Small intestine (tissue), 7 donors: ENCODE data around the gene AKAP7. TPM values are rescaled to one million over a fixed set of nuclear protein-coding genes. Genes with fewer than 3 reads are reported as not detected.

Experiments
- DNase-seq, 2 donors: peaks; one replicate each; pipeline versions ENCODE4 v3.0.0 to v3.0.0-alpha.2; 2013
- FAIRE-seq: peaks from 2 replicates; lab custom pipeline; 2012; peaks lifted over from hg19 to GRCh38; lab: Jason Lieb, UNC
- H3K27ac ChIP-seq, 3 donors: one replicate each; pipeline ENCODE4 v1.5.1; 2013; ENCODE audit warnings: low read length in 2 of 3, mild to moderate bottlenecking in 2 of 3, control low read depth in 1 of 3, inconsistent platforms in 1 of 3, low read depth in 1 of 3, moderate library complexity in 1 of 3
- H3K27me3 ChIP-seq, 3 donors: one replicate each; pipeline ENCODE4 v1.6.1; 2013; ENCODE audit warnings: low read length in 3 of 3, inconsistent platforms in 1 of 3; ENCODE audit not compliant: control insufficient read depth in 3 of 3, insufficient read depth in 3 of 3
- H3K36me3 ChIP-seq, 3 donors: one replicate each; pipeline ENCODE4 v1.6.1; 2013; ENCODE audit warnings: low read length in 3 of 3, inconsistent platforms in 1 of 3, low read depth in 1 of 3, mild to moderate bottlenecking in 1 of 3, moderate library complexity in 1 of 3; ENCODE audit not compliant: control insufficient read depth in 3 of 3, insufficient read depth in 2 of 3
- H3K4me1 ChIP-seq, 3 donors: one replicate each; pipeline ENCODE4 v1.6.1; 2013; ENCODE audit warnings: low read length in 2 of 3, inconsistent platforms in 1 of 3, low read depth in 1 of 3, mild to moderate bottlenecking in 1 of 3, moderate library complexity in 1 of 3; ENCODE audit not compliant: control insufficient read depth in 3 of 3, insufficient read depth in 2 of 3
- H3K4me3 ChIP-seq, 3 donors: one replicate each; pipeline ENCODE4 v1.5.1; 2013; ENCODE audit warnings: low read length in 3 of 3, control low read depth in 1 of 3, inconsistent platforms in 1 of 3, low read depth in 1 of 3, mild to moderate bottlenecking in 1 of 3, moderate library complexity in 1 of 3
- H3K9me3 ChIP-seq, 2 donors: one replicate each; pipeline ENCODE4 v1.6.1; 2013; ENCODE audit warnings: low read depth in 1 of 2, low read length in 1 of 2; ENCODE audit not compliant: control insufficient read depth in 2 of 2, insufficient read depth in 1 of 2
- WGBS, 3 donors: extraction: QIAGEN DNeasy Blood & Tissue Kit; methylation state at CpG; one replicate each; pipeline ENCODE4 v1.1.7; 2013; 5-methylcytosine and 5-hydroxymethylcytosine counted together
- polyA plus RNA-seq, 4 donors: library from polyadenylated mRNA; stranded (reverse) in 3 of 4; unstranded in 1 of 4; fragments of 200-250 nt in 3 of 4; fragments of 120-200 nt in 1 of 4; gene quantifications; one replicate each; pipeline versions ENCODE4 v1.2.1 to v1.2.3, GENCODE V29; 2013
- donor health status: healthy with polysubstance abuse.
- donor health status: control.
- donor health status: control.
- donor health status: Bipolar disorder and iron deficiency.
- donor health status: healthy.

Gene AKAP7
- polyA plus RNA-seq, 4 donors, result 9.2 to 85.5 (median 21.7) TPM

GRCh38 chr6:131124336-131125071 lies 10.8 kb upstream of the AKAP7 start:
- Histone ChIP-seq H3K36me3 (no peaks in the 10 kb centered on the region), H3K9me3 (no peaks in the 10 kb centered on the region), H3K27ac (no peak overlapping the region), H3K4me1 (no peaks in the 10 kb centered on the region), H3K4me3 (no peak overlapping the region), H3K27me3 (no peaks in the 10 kb centered on the region)
- FAIRE-seq (no peak), DNase-seq (no peak)
- WGBS, 3 donors, result 56 to 78% (median 70%) methylated on average over 3 of the region's 3 CpGs

- Histone ChIP-seq H3K27me3 (no peaks in the 10 kb centered on the region), H3K36me3 (no peaks in the 10 kb centered on the region), H3K9me3 (no peaks in the 10 kb centered on the region), H3K4me3 (no peak overlapping the region), H3K4me1 (no peaks in the 10 kb centered on the region), H3K27ac (no peak overlapping the region)
- no peak for DNase-seq
- no peak for FAIRE-seq
- 82 to 95% (median 86%) methylated on average over 1 of the region's 1 CpG for WGBS, 3 donors
Observed at GRCh38 chr6:131125431-131125830, 9.8 kb upstream of the AKAP7 start.

GRCh38 chr6:131129689-131130553 lies 5.3 kb upstream of the AKAP7 start:
- no peak overlapping the region for H3K27ac ChIP-seq
- no peak overlapping the region for H3K4me3 ChIP-seq
- 72 to 80% (median 80%) methylated on average over 10 of the region's 10 CpGs for whole genome bisulfite sequencing, 3 donors

DNA sequence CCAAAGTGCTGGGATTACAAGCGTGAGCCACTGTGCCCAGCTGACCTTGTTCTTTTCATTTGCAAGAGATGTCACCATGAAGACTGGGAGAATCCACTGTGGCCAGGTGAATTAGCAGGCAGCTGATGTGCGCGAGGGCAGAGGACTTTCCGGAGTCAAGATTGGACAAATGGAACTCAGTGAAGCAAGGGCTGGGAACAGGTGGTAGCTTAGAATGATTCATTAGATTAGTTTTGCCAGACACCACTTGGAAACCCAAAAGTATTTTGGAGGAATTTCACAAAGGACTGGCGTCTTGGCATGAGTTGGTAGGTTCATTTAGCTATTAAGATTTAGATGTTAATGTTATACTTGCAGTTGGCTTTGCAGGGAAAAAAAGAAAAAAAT lies 4.7 kb upstream of the AKAP7 start:
- Histone ChIP-seq H3K4me1 (peaks cover 0 to 5% (median 2%) of the 10 kb centered on the region in 3 donors), H3K4me3 (no peak overlapping the region), H3K9me3 (no peaks in the 10 kb centered on the region), H3K36me3 (no peaks in the 10 kb centered on the region), H3K27me3 (no peaks in the 10 kb centered on the region), H3K27ac (no peak overlapping the region)
- DNase-seq (no peak), FAIRE-seq (no peak)
- WGBS, 3 donors, result 84 to 94% (median 92%) methylated on average over 5 of the region's 5 CpGs

More at GRCh38 chr6:131129689-131130553, 5.3 kb upstream of the AKAP7 start:
- no peak for FAIRE-seq
- no peaks in the 10 kb centered on the region for H3K9me3 ChIP-seq
- H3K27me3 ChIP-seq, result no peaks in the 10 kb centered on the region
- H3K4me1 ChIP-seq, result peaks cover 0 to 5% (median 2%) of the 10 kb centered on the region in 3 donors
- no peak for DNase-seq
- no peaks in the 10 kb centered on the region for H3K36me3 ChIP-seq

DNA sequence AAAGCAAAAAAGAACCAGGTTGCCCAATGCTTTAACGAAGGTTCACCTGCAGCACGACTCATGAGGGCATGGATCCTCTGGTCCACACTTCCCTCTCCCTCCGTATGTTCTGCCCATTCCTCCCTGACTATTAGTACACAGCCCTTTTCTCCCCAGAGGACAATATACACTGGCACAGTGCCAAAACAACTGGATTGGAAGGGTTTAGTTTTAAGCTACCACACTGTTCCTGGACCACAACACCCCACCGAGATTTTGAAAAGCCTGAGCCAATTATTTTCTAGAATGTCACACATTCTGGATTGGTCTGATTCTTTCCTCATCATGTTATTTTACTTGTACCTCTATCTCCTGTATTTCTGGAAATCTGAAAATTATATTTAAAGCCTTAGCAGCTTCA lies 2.9 kb upstream of the AKAP7 start:
- Histone ChIP-seq H3K9me3 (no peaks in the 10 kb centered on the region), H3K27ac (no peak overlapping the region), H3K36me3 (no peaks in the 10 kb centered on the region), H3K27me3 (no peaks in the 10 kb centered on the region), H3K4me3 (no peak overlapping the region), H3K4me1 (peaks cover 0 to 5% (median 2%) of the 10 kb centered on the region in 3 donors)
- 82 to 90% (median 88%) methylated on average over 4 of the region's 4 CpGs for WGBS, 3 donors
- FAIRE-seq (no peak), DNase-seq (no peak)

DNA sequence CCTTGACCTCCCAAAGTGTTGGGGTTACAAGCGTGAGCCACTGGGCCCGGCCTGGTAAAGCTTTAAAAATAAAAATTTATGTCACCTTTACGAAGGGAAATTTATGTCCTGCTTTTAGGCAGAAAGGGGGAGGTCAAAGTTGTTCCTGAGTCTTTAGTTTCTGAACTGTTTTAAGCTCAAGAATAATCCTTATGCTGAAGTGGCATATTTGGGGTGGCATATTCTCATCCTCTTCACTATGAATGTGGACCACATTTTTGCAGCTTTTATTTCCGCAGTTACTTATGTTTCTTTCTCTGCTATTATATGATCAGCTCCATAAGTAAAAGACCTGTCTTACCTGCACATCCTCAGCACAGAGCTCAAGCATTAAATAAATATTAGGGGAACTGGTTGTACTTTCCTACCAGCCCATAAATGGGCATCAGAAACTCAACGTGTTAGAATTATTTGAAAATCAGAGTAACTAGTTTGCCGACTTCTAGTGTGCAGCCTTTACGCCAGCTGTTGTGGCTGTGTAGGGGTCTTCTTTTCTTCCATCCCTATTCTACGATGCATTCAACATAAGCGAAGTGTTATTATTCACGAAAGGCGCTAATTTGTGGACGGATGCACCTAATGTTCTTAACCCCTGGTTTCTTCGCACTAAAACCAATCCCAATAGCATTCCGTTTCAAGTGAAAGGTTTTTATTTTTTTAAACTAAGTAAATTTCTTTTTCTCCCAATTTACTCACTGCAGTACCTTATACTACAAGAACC lies 867 bp upstream of the AKAP7 start:
- Histone ChIP-seq H3K4me3 (no peak overlapping the region), H3K4me1 (peaks cover 0 to 5% (median 2%) of the 10 kb centered on the region in 3 donors), H3K36me3 (no peaks in the 10 kb centered on the region), H3K27ac (peak overlapping the region in 2 of 3 donors; percentile 44 to 76), H3K9me3 (no peaks in the 10 kb centered on the region), H3K27me3 (no peaks in the 10 kb centered on the region)
- 87 to 88% (median 88%) methylated on average over 14 of the region's 14 CpGs for whole genome bisulfite sequencing, 3 donors
- no peak for FAIRE-seq
- no peak for DNase-seq

DNA sequence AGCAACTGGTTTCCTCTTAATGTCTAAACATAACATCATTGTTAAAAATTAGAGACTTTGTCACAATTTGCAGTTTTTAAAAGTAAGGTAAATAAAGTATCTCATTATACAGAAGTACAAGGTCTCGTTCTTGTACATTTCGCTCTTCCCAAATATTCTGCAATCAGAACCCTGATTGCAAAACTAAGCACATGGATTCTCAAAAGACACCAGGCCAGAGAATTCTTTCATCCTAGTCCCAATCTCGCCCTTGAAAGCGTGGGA lies 355 bp upstream of the AKAP7 start:
- Histone ChIP-seq H3K36me3 (no peaks in the 10 kb centered on the region), H3K9me3 (no peaks in the 10 kb centered on the region), H3K27ac (peak overlapping the region; percentile 75 to 81 (median 76)), H3K4me3 (peak overlapping the region; percentile 70 to 77 (median 74)), H3K4me1 (peaks cover 0 to 5% (median 2%) of the 10 kb centered on the region in 3 donors), H3K27me3 (no peaks in the 10 kb centered on the region)
- no peak for DNase-seq
- FAIRE-seq, result no peak
- WGBS, 3 donors, result 7 to 10% (median 8%) methylated on average over 4 of the region's 4 CpGs
